Kidney (tissue), 14 donors: ENCODE measurements around the gene CCDC15. TPM values are rescaled to one million over a fixed set of nuclear protein-coding genes. Genes with fewer than 3 reads are reported as not detected.

Source experiments
- DNase-seq, 5 donors: peaks; one replicate each; pipeline ENCODE4 v3.0.0-alpha.2; 2013 to 2020
- FAIRE-seq: peaks from 2 replicates; lab custom pipeline; 2012; peaks lifted over from hg19 to GRCh38; lab: Jason Lieb, UNC
- H3K27ac ChIP-seq, 2 donors: one replicate each; pipeline ENCODE4 v1.7.0; 2013; ENCODE audit warnings: low read depth in 2 of 2, low read length in 2 of 2, inconsistent platforms in 1 of 2
- H3K27me3 ChIP-seq: one replicate; pipeline ENCODE4 v1.7.1; 2013; ENCODE audit warnings: low read length, inconsistent platforms; ENCODE audit not compliant: control insufficient read depth, insufficient read depth
- H3K36me3 ChIP-seq, 3 donors: one replicate each; pipeline versions ENCODE4 v1.7.0 to v1.7.1; 2013; ENCODE audit warnings: low read length in 3 of 3, control low read depth in 1 of 3, inconsistent platforms in 1 of 3; ENCODE audit not compliant: insufficient read depth in 3 of 3, control insufficient read depth in 2 of 3
- H3K4me1 ChIP-seq, 3 donors: one replicate each; pipeline versions ENCODE4 v1.7.0 to v1.7.1; 2013; ENCODE audit warnings: low read length in 3 of 3, inconsistent platforms in 1 of 3, low read depth in 1 of 3; ENCODE audit not compliant: control insufficient read depth in 2 of 3, insufficient read depth in 2 of 3
- H3K4me3 ChIP-seq, 3 donors: one replicate each; pipeline versions ENCODE4 v1.7.0 to v1.8.1; 2013; ENCODE audit warnings: low read length in 3 of 3, control low read depth in 1 of 3, inconsistent platforms in 1 of 3
- H3K9ac ChIP-seq, 3 donors: one replicate each; pipeline versions ENCODE4 v1.7.0 to v1.7.1; 2013; ENCODE audit warnings: low read length in 3 of 3, control low read depth in 1 of 3, inconsistent platforms in 1 of 3
- H3K9me3 ChIP-seq, 3 donors: one replicate each; pipeline versions ENCODE4 v1.7.0 to v1.7.1; 2013; ENCODE audit warnings: low read length in 3 of 3, control low read depth in 1 of 3, inconsistent platforms in 1 of 3; ENCODE audit not compliant: control insufficient read depth in 2 of 3, insufficient read depth in 1 of 3
- CTCF ChIP-seq: IDR thresholded peaks from 3 replicates; pipeline ENCODE4 v1.5.1; 2012; ENCODE audit warnings: mild to moderate bottlenecking, moderate library complexity, borderline replicate concordance; ENCODE audit not compliant: insufficient read depth; ENCODE audit errors: extremely low read depth
- intact Hi-C: fragments of 100-400 bp; cut with DNase I; formaldehyde crosslinking; loops from one replicate; pipeline ENCODE4 v1.11.1; 2022
- polyA plus RNA-seq: library from polyadenylated mRNA; stranded (reverse); fragments of 350-450 nt; fragmentation: Illumina TruSeq; extraction: RNeasy Lipid Tissue Mini Kit (QIAGEN cat#74804); gene quantifications from one replicate; pipeline ENCODE4 v1.2.3, GENCODE V29; 2014; ENCODE audit warnings: low read depth, low replicate concordance; ENCODE audit not compliant: insufficient read depth
- total RNA-seq: library from RNA; stranded (reverse); fragmentation: NEBNext Ultra II Directional; extraction: Animal tissue kit (Norgen Biotek cat#: 25700); gene quantifications from one replicate; pipeline ENCODE4 v1.2.1, GENCODE V29; 2021
- donor health status: control.
- donor health status: control.
- donor health status: control.
- donor health status: control.
- donor health status: control.
- donor health status: DM: yes; HTN: yes; CAD: no.
- donor health status: Normal renal cell carcinoma (clear cell type).

CCDC15 gene
- total and polyA plus RNA-seq, 2 donors from 2014 or later = 0.22 to 1.5 TPM

DNA sequence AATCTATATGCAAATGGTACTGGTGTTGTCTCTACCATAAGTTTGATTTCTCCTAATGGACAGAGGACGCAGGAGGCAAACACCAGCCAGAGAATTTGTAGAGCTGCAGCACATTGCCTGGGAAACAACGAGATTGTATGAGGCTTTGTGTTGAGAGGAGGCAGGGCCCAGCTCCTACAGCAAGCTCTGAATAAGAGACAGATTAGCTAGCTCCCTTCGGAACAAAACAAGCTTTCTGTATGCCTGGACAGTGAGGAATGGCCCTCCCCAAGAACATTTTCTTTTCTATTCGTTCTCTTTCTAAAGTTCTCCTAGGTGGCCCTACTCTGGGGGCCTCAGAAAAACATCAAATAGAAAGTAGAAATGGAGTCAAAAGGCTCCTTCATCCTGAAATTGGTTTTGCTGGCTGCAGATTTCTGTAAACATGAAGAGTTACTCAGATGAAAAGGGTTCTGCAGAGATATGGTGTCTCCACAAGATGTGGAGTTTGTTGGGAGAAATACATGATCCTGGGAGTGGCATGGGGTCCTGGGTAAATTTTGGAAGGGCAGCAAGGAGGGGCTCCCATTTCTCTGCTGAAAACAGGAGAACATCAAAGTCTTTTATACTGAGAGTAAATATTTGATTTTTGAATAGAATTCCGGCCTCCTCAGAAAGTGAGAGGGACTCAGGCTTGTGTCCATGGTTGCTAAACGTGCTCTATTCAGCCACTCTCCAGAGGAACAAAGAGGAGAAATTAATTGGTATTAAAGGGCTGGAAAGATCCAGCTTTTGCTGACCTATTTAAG lies 11.3 kb upstream of the CCDC15 start:
- Histone ChIP-seq H3K4me1 (no peaks in the 10 kb centered on the region), H3K27me3 (no peaks in the 10 kb centered on the region), H3K27ac (no peak overlapping the region), H3K9me3 (no peaks in the 10 kb centered on the region), H3K9ac (no peak overlapping the region), H3K36me3 (no peaks in the 10 kb centered on the region), H3K4me3 (no peak overlapping the region)
- no peak for DNase-seq
- no peak for TF ChIP-seq CTCF
- intact Hi-C loops = no loop called here
- no peak for FAIRE-seq

DNA sequence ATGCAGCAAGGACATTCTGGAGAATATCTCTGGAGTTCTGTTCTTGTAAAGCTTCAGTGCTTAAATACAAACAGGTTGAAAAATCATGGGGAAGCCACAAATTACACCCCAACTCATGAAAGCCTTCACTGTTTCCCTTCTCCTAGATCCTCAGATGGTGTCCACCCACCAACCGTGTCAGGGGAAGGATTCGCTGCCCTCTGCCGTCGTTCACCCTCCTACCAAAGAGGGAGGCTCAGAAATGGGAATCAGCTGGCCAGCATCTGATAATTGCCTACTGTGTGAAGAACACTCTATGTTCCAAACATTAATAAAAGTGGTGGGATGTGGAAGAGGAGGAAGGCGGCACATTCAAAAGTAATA lies 10.8 kb upstream of the CCDC15 start:
- no peak for TF ChIP-seq CTCF
- Histone ChIP-seq H3K4me3 (no peak overlapping the region), H3K27ac (no peak overlapping the region), H3K9ac (no peak overlapping the region), H3K36me3 (no peaks in the 10 kb centered on the region), H3K4me1 (no peaks in the 10 kb centered on the region), H3K9me3 (no peaks in the 10 kb centered on the region), H3K27me3 (no peaks in the 10 kb centered on the region)
- FAIRE-seq (no peak), DNase-seq (no peak)
- intact Hi-C loops = no loop called here

- FAIRE-seq = no peak
- no peak overlapping the region for H3K9ac ChIP-seq
- intact Hi-C loops = no loop called here
- TF ChIP-seq CTCF = no peak
- no peaks in the 10 kb centered on the region for H3K9me3 ChIP-seq
- no peak for DNase-seq
- H3K27me3 ChIP-seq = no peaks in the 10 kb centered on the region
- H3K4me3 ChIP-seq = no peak overlapping the region
- no peak overlapping the region for H3K27ac ChIP-seq
- no peaks in the 10 kb centered on the region for H3K4me1 ChIP-seq
- no peaks in the 10 kb centered on the region for H3K36me3 ChIP-seq
Observed at GRCh38 chr11:124943741-124944140, 10.3 kb upstream of the CCDC15 start.
